Esophagus squamous epithelium (tissue), 4 donors: ENCODE data around the gene SUPV3L1.

Source experiments
- POLR2A ChIP-seq, 4 donors: fragments of 450-650 bp; IDR thresholded peaks; one replicate each; pipeline ENCODE4 v1.6.1; 2017; ENCODE audit warnings: antibody characterized with exemption in 4 of 4, mild to moderate bottlenecking in 4 of 4, moderate library complexity in 3 of 4
- TF ChIP-seq, protein P1 (sequence below), 6 experiments: fragments of 450-650 bp in 4 of 6; fragments of 200-600 bp in 2 of 6; sonication (generic) in 2 of 6; IDR thresholded peaks; one replicate each; pipeline ENCODE4 v1.5.1; 2016 to 2019; ENCODE audit warnings: antibody characterized with exemption in 6 of 6, mild to moderate bottlenecking in 4 of 6, moderate library complexity in 4 of 6

DNA sequence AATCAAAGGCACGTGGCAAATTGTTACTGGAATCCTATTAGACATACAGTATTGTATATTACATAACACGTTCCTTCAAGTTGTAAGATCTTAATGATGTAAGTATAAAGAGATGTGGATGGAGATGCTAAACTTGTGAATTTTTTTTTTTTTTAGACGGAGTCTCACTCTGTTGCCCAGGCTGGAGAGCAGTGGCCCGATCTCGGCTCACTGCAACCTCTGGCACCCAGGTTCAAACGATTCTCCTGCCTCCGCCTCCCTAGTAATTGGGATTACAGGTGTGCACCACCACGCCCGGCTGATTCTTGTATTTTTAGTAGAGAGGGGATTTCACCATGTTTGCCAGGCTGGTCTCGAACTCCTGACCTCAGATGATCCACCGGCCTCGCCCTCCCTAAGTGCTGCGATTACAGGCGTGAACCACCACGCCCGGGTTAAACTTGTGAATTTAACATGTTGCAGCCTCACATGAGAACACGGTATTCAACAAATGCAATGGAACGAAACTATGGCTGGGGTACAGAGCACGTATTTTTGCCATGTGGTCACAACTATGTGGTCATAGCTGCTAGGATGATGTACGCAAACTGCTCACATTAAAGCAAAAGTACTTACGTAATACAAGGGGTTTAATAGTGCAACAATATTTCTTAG, 818 bp upstream of the SUPV3L1 start:
- TF ChIP-seq POLR2A (IDR thresholded peaks at IDR 0.05), result no peak
- TF ChIP-seq, protein P1, sequence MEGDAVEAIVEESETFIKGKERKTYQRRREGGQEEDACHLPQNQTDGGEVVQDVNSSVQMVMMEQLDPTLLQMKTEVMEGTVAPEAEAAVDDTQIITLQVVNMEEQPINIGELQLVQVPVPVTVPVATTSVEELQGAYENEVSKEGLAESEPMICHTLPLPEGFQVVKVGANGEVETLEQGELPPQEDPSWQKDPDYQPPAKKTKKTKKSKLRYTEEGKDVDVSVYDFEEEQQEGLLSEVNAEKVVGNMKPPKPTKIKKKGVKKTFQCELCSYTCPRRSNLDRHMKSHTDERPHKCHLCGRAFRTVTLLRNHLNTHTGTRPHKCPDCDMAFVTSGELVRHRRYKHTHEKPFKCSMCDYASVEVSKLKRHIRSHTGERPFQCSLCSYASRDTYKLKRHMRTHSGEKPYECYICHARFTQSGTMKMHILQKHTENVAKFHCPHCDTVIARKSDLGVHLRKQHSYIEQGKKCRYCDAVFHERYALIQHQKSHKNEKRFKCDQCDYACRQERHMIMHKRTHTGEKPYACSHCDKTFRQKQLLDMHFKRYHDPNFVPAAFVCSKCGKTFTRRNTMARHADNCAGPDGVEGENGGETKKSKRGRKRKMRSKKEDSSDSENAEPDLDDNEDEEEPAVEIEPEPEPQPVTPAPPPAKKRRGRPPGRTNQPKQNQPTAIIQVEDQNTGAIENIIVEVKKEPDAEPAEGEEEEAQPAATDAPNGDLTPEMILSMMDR (IDR thresholded peaks at IDR 0.05), result no peak
